Activated CD4-positive, CD25-positive, alpha-beta regulatory T cell treated with anti-CD3 and anti-CD28 coated beads, Interleukin-2, amount 50 U/mL, for 24 hours (primary cell): ENCODE measurements around the gene UFM1.
"Not testable (repeated sequence)": the region's sequence is repeated elsewhere in the genome, so short reads cannot be mapped to it uniquely, and the experiment has no call there.

Experiments used
- ATAC-seq, 2 donors: fragments of 150-1000 bp; cut with Tn5 transposase; one replicate each; pipeline ENCODE4 v1.10.0; 2021; ENCODE audit warnings: mild to moderate bottlenecking in 1 of 2, moderate library complexity in 1 of 2

UFM1 gene

GRCh38 chr13:38366954-38367645, 17.4 kb downstream of the UFM1 start:
- ATAC-seq = peak in 1 of 2 donors; percentile 49

GRCh38 chr13:38369058-38369457, 19.4 kb downstream of the UFM1 start:
- ATAC-seq = no peak

- not testable (repeated sequence) for ATAC-seq
Observed at GRCh38 chr13:38370096-38370495, 20.4 kb downstream of the UFM1 start.

- no peak for ATAC-seq
Observed at GRCh38 chr13:38372820-38373383, 23.3 kb downstream of the UFM1 start.

GRCh38 chr13:38376546-38376945, 26.9 kb downstream of the UFM1 start:
- no peak for ATAC-seq

GRCh38 chr13:38381890-38382289, 32.2 kb downstream of the UFM1 start:
- ATAC-seq = no peak

GRCh38 chr13:38382946-38383345, 33.3 kb downstream of the UFM1 start:
- peak; percentile 72 to 86 for ATAC-seq

GRCh38 chr13:38384171-38384570, 34.5 kb downstream of the UFM1 start:
- no peak for ATAC-seq

GRCh38 chr13:38385153-38385891, 35.7 kb downstream of the UFM1 start:
- no peak for ATAC-seq

- ATAC-seq = no peak
Observed at GRCh38 chr13:38386421-38386820, 36.8 kb downstream of the UFM1 start.

- no peak for ATAC-seq
Observed at GRCh38 chr13:38391341-38391740, 41.7 kb downstream of the UFM1 start.

GRCh38 chr13:38394777-38395496, 45.3 kb downstream of the UFM1 start:
- ATAC-seq = no peak

- ATAC-seq = no peak
Observed at GRCh38 chr13:38395497-38395788, 45.8 kb downstream of the UFM1 start.

- ATAC-seq = no peak
Observed at GRCh38 chr13:38398711-38399493, 49.3 kb downstream of the UFM1 start.

GRCh38 chr13:38399535-38399934, 49.9 kb downstream of the UFM1 start:
- ATAC-seq = no peak

- no peak for ATAC-seq
Observed at GRCh38 chr13:38401276-38401675, 51.6 kb downstream of the UFM1 start.

- ATAC-seq = no peak
Observed at GRCh38 chr13:38405216-38405615, 55.6 kb downstream of the UFM1 start.

GRCh38 chr13:38409771-38410170, 60.1 kb downstream of the UFM1 start:
- ATAC-seq = no peak

GRCh38 chr13:38412266-38412665, 62.6 kb downstream of the UFM1 start:
- ATAC-seq = no peak
